Stimulated activated naive CD8-positive, alpha-beta T cell treated with anti-CD3 and anti-CD28 coated beads, Interleukin-15, amount 100 ng/mL, for 72 hours (primary cell): ENCODE results near the gene ALK.
A peak's percentile ranks its signal among the peaks of the same experiment; 100 is the strongest.

Experiments used
- ATAC-seq: fragments of 150-1000 bp; cut with Tn5 transposase; 2 replicates; pipeline ENCODE4 v1.10.0; 2021; ENCODE audit warnings: mild to moderate bottlenecking, moderate library complexity
- DNase-seq, 2 donors: peaks; one replicate each; pipeline ENCODE4 v3.0.0; 2021 to 2022
- H3K27ac Mint-ChIP-seq, 2 donors: one replicate each; pipeline ENCODE4 v1.8.0; 2022; ENCODE audit warnings: mild to moderate bottlenecking in 2 of 2, mixed read lengths in 2 of 2, moderate library complexity in 2 of 2
- H3K27me3 Mint-ChIP-seq: one replicate; pipeline ENCODE4 v1.8.0; 2022; ENCODE audit warnings: mixed read lengths
- H3K4me1 Mint-ChIP-seq: one replicate; pipeline ENCODE4 v1.8.0; 2022; ENCODE audit warnings: mild to moderate bottlenecking, mixed read lengths
- H3K4me3 Mint-ChIP-seq, 2 donors: one replicate each; pipeline ENCODE4 v1.8.0; 2022; ENCODE audit warnings: mild to moderate bottlenecking in 2 of 2, mixed read lengths in 2 of 2, moderate library complexity in 1 of 2
- H3K9me3 Mint-ChIP-seq, 2 donors: one replicate each; pipeline ENCODE4 v1.8.0; 2022; ENCODE audit warnings: mixed read lengths in 2 of 2

The ALK gene

DNA sequence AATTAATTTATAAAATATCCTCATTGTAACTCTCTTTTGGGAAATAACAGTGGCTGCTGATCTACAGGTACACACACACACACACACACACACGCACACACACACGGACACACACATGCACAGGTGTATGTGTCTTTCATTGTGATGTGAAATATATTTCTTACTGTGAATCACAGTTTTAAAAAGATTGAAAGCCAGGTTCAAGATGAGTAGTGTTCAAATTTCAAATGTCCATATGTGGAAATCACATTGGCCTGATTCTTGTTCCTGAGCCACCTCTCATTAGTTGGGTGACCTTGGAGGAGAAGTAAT lies 372.4 kb downstream of the ALK start:
- H3K4me1 Mint-ChIP-seq: no peaks in the 10 kb centered on the region
- no peak overlapping the region for H3K4me3 Mint-ChIP-seq
- ATAC-seq: no peak

DNA sequence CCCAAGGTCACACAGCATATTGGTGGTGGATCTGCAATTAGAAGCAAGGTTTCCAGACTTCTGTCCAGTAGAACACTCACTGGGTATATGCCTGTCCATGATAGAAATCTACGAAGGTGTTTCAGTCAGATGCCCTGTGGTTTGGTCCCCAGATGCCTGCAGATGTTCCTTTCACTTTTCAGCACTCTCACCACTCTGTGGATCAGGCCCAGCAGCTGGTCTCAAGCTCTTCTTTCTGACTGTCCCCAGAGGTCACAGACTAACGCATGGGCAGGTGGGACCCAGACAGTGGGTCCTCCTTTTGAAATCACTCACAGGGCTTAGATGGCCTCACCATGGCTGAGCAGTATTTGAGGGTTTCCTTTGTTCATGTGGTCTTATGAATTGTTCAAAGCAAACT lies 376.5 kb downstream of the ALK start:
- ATAC-seq: no peak
- peaks cover 19% of the 10 kb centered on the region for H3K27me3 Mint-ChIP-seq
- H3K27ac Mint-ChIP-seq: no peak overlapping the region
- H3K4me3 Mint-ChIP-seq: no peak overlapping the region
- no peaks in the 10 kb centered on the region for H3K9me3 Mint-ChIP-seq
- DNase-seq: no peak
- no peaks in the 10 kb centered on the region for H3K4me1 Mint-ChIP-seq

More for the DNA sequence above, 372.4 kb downstream of the ALK start:
- Mint-ChIP-seq H3K27me3 (peaks cover 26% of the 10 kb centered on the region), H3K9me3 (no peaks in the 10 kb centered on the region), H3K27ac (no peak overlapping the region)
- no peak for DNase-seq

DNA sequence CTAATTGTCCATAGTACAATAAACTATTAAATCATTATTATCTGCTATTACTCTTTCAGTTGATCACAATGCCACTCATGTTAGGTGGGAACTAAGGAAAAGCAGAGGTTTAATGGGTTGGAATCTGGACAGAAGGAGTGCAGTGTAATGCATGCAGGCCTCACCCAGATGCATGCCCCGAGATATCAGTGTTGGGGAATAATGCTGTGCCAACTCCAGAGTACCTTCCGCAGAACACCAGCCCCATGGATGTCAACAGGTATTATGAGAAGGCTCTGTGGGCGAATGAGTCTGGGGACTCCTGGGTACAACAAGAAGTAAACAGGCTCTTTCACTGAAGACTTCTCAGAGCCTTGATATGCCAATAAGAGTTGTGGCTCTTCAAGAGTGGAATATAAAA lies 377.4 kb downstream of the ALK start:
- H3K27me3 Mint-ChIP-seq: peaks cover 19% of the 10 kb centered on the region
- no peak for ATAC-seq

DNA sequence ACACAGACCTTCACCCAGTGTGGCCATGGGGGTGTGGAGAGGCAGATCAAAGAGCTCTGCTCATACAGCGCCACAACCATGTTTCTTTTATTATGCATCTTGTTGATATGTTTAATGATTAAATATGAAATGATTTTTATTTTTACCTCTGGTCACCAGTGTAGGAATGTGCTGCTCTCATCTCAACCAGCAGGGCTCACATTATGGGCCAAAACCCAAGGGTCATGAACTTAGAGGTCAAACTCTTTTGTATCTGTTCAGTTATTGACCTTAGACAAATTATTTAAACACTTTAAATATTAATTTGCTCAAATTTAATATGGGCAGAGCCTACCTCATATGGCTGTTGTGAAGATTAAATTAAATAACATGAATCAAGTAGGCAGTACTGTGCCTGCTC lies 386.2 kb downstream of the ALK start:
- H3K4me3 Mint-ChIP-seq: no peak overlapping the region
- H3K9me3 Mint-ChIP-seq: no peaks in the 10 kb centered on the region
- ATAC-seq (no peak), DNase-seq (no peak)
- no peak overlapping the region for H3K27ac Mint-ChIP-seq
- no peaks in the 10 kb centered on the region for H3K4me1 Mint-ChIP-seq
- H3K27me3 Mint-ChIP-seq: peaks cover 21% of the 10 kb centered on the region

More for the DNA sequence above, 377.4 kb downstream of the ALK start:
- DNase-seq: no peak
- Mint-ChIP-seq H3K4me3 (no peak overlapping the region), H3K4me1 (no peaks in the 10 kb centered on the region), H3K9me3 (no peaks in the 10 kb centered on the region), H3K27ac (no peak overlapping the region)

DNA sequence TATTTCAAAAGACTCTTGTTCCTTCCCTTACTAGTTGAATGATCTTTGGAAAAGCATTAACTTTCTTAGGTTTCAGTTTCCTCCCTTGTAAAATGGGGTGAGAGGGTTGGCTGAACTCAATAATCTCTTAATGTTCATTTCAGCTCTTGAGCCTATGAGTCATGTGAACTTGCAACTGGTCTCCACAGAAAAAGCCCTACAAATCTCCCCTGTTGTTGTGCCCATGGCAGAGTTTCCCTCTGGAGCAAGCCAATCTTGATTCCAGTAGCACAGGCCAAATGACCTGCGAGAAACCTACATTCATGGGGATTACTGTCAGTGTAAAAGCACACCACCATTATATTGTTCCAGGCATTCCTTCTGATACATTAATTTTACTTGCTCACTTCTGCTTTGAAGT lies 388.9 kb downstream of the ALK start:
- peaks cover 6% of the 10 kb centered on the region for H3K4me1 Mint-ChIP-seq
- no peaks in the 10 kb centered on the region for H3K9me3 Mint-ChIP-seq
- H3K4me3 Mint-ChIP-seq: no peak overlapping the region
- no peak overlapping the region for H3K27ac Mint-ChIP-seq
- DNase-seq (no peak), ATAC-seq (no peak)
- peaks cover 33% of the 10 kb centered on the region for H3K27me3 Mint-ChIP-seq

DNA sequence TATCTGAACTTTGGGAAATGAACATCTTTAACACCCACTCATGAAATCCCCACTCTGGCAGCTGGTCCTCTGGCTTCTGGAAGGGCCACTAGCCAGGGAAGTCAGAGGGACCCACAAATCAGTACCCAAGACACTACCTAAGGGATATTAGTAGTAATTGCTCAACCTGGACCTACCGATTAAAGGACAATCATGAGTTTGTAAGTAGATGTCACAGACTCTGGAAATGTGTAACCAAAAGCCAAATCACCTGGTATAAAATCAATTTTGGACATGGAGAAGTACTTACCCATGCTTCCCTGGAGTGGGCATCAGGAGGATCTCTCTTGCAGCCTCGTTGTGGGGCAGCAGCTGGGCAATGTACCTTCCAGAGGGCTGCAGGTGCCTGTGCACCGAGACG lies 389.8 kb downstream of the ALK start:
- H3K4me1 Mint-ChIP-seq: peaks cover 6% of the 10 kb centered on the region
- peaks cover 33% of the 10 kb centered on the region for H3K27me3 Mint-ChIP-seq
- ATAC-seq (no peak), DNase-seq (no peak)
- no peak overlapping the region for H3K4me3 Mint-ChIP-seq
- no peak overlapping the region for H3K27ac Mint-ChIP-seq
- no peaks in the 10 kb centered on the region for H3K9me3 Mint-ChIP-seq

DNA sequence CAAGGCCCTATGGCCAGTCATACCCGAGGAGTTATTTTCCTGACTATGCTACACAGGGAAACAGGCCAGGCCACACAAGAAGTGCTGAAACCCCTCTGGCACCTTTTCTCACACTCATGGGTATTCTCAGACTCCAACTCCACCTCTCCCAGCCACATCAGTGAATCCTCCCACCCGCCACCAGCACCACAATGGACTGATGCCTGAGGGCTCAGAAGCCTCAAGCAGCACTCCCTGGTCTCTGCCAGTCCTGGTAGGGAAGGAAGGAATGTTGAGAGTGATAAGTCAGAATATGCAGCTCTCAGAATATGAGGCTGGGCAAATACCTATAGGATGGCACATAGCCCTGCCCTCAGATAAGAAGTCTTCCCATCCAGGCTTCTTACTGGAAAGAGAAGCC lies 391.1 kb downstream of the ALK start:
- Mint-ChIP-seq H3K4me3 (no peak overlapping the region), H3K27me3 (peaks cover 33% of the 10 kb centered on the region)

DNA sequence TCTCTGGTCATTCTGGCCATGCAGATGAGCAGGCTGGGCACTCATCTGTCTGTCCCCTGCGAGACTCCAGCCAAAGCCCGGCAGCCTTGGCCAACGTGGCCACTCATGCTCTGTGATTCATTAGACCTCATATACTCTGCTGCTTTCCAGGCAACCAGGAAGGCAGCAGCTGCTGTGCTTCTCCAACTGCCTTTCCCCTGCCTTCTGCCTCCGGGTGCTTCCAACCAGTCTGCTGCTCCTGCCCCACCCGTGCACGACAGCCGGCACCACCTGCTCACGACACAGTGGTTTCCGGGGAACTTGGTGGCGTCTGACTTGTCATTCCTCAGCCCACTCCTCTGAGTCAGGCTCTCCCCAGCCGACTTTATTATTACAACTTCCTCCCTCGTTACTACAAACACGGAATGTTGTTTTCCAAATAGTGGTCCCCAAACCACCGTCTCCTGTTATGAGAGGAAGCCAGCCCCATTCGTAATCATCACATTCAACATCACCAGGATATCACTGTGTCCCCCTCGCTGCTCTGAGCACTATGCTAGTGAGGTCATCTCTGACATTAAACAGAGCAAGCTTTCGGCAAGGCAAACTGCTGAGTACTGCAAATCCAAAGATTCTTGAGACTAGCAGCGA lies 392.4 kb downstream of the ALK start:
- ATAC-seq (peak; percentile 62), DNase-seq (no peak)
- peaks cover 6% of the 10 kb centered on the region for H3K4me1 Mint-ChIP-seq
- peaks cover 33% of the 10 kb centered on the region for H3K27me3 Mint-ChIP-seq
- no peaks in the 10 kb centered on the region for H3K9me3 Mint-ChIP-seq
- peak overlapping the region in 1 of 2 donors; percentile 6 for H3K4me3 Mint-ChIP-seq
- peak overlapping the region in 1 of 2 donors; percentile 71 for H3K27ac Mint-ChIP-seq

More for the DNA sequence above, 391.1 kb downstream of the ALK start:
- H3K9me3 Mint-ChIP-seq: no peaks in the 10 kb centered on the region
- DNase-seq: no peak
- H3K4me1 Mint-ChIP-seq: peaks cover 6% of the 10 kb centered on the region
- ATAC-seq: no peak
- no peak overlapping the region for H3K27ac Mint-ChIP-seq

DNA sequence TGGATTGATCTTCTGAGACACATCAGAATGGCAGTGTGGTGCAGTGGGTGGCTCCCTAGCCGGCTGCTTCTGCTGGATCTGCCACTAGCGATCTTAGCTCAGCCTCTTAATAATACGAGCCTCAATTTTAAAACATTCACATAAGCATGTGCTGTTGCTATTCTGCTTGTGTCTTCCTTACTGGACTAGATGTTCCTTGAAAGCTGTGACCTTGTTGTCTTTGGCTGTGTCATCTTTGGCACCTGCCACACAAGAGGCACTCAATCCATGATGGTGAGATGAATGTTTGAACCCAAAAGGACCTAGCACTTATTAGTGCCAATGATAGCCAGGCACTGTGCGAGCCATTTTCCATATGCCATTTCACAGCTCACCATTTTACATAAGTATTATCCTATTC lies 393.0 kb downstream of the ALK start:
- no peak for DNase-seq
- no peak overlapping the region for H3K4me3 Mint-ChIP-seq
- no peak for ATAC-seq
- peaks cover 6% of the 10 kb centered on the region for H3K4me1 Mint-ChIP-seq
- H3K27ac Mint-ChIP-seq: no peak overlapping the region
- H3K9me3 Mint-ChIP-seq: no peaks in the 10 kb centered on the region
- peaks cover 33% of the 10 kb centered on the region for H3K27me3 Mint-ChIP-seq

DNA sequence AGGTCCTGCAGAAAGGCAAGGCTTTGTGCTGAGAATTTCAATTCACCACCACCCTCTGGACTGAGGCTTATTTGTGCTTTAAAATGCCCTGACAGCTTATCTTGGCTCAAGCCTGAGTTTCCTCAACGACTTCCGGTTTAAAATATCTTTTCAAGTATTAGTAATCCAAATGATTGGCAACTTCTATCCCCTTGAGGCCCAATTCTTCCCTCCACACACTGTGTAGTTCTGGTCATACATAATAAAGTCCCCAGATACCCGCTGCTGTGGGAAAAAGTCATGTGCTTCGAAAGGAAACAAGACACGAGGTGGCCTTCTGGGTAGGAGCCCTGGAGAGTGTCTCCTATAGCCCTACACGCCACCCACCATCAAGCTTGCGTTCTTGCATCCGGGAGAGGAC lies 393.4 kb downstream of the ALK start:
- ATAC-seq (no peak), DNase-seq (no peak)
- Mint-ChIP-seq H3K27me3 (peaks cover 33% of the 10 kb centered on the region), H3K9me3 (no peaks in the 10 kb centered on the region), H3K27ac (no peak overlapping the region), H3K4me1 (peaks cover 6% of the 10 kb centered on the region), H3K4me3 (no peak overlapping the region)

DNA sequence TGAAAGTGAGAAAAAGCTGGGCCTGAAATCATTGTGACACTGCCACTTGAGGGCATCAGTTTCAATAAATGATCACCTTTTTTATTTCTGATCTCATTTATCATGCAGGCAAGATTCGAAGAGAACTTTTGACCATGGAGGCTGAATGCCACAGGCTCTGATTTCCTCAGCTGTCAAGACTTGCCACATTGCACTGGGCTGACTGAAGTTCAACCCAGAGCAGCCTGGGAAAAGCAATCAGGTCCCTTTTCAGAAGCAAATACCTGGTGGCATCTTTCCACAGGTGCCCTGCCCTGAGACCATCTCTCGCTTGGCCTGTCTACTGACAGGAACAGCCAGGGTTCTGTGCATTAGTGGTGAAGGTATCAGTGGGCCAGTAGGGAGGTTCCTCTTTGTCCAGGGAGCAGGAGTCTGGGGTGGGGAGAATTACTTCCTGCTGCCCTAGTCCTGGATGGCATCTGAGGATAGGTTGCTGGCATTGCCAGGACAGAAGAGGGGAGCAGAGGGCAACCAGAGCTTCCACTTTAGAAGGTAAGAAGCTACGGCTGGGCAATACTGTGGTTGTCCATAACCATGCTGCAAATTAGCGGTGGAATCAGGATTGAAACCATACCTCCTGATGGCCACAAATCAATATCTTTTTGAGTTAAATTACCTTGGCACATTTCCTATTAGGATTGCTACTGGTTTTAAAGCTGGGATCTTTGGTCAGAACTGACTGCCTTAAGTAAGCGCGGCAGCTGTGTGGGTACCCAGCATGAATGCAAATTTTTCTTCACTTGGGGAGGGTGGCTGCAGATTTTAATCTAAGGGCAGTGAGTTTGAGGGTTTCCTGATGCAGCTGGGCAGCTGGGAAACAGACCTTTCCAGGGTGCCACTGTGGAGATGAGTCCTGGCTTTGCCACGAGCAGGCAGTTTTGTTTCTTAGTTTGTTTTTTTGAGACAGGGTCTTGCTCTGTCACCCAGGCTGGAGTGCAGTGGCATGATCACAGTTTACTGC lies 394.5 kb downstream of the ALK start:
- no peaks in the 10 kb centered on the region for H3K9me3 Mint-ChIP-seq
- ATAC-seq (no peak), DNase-seq (no peak)
- H3K27me3 Mint-ChIP-seq: peaks cover 36% of the 10 kb centered on the region
- H3K4me3 Mint-ChIP-seq: no peak overlapping the region
- no peak overlapping the region for H3K27ac Mint-ChIP-seq
- peaks cover 6% of the 10 kb centered on the region for H3K4me1 Mint-ChIP-seq

DNA sequence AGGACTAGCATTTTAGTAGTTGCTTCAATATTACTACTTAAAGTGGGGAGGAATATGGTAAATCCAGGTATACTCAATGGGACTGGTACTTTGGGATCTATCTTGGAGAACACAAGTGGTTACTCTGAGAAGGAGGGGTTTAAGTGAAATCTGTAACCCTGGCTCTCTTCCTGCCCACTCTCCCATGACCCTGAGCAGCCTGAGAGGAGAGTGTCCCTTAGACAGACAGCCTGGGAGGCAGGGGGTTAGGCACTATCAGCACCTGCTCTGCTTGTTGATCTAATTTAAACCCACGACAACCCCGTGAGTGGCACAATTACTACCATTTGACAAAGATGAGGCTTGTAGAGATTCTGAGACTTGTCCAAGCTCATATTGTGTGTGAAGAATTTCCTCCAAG lies 395.5 kb downstream of the ALK start:
- Mint-ChIP-seq H3K9me3 (no peaks in the 10 kb centered on the region), H3K27me3 (peaks cover 28% of the 10 kb centered on the region), H3K27ac (peak overlapping the region in 1 of 2 donors; percentile 46), H3K4me3 (no peak overlapping the region), H3K4me1 (peaks cover 6% of the 10 kb centered on the region)
- no peak for DNase-seq
- no peak for ATAC-seq

DNA sequence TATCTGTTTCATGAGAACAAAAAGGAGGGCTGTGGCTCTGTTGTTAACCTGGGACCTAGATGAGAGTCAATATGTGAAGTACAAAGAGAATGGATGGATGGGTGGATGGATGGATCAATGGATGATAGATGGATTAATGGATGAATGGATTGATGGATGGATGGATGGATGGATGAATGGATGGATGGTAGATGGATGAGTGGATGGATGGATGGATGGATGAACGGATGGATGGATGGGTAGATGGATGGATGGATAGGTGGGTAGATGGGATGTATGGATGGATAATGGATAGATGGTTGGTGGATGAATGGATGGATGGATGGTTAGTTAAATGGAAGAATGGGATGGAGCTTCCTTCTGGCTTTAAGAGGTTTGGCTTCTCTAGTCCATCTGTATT lies 396.7 kb downstream of the ALK start:
- H3K27me3 Mint-ChIP-seq: peaks cover 18% of the 10 kb centered on the region
- H3K4me3 Mint-ChIP-seq: no peak overlapping the region
- peaks cover 0 to 3% of the 10 kb centered on the region in 2 donors for H3K9me3 Mint-ChIP-seq

DNA sequence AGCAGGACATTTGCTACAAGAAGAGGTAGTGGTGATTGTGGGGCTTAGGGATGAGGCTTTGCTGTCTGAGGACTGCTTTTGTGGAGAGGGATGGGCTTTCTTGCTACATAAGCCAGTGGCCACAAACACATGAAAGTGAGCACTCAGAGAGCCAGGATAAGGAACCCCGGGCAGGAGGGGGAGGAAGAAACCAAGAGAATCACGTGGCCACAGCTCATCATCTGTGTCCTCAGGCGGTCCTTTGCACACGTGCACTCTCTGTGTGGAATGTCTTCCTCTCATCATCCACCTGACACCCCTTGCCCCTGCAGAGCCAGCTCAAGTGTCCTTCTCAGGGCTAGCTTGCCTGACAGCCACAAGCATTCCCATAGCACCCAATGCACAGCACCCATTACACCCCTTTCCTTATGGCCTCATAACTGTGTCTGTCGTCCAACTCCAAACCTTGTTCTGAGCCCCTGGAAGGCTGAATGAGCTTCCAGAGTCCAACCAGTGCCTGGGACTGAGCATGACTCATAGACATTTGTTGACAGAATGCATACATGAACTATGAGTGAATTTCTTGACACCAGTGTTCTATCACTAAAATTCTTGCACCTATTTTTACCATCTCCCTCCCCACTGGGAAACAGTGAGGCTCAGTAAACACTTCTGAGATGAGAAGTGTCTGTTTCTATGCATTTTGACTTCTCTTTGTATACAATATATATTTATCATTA lies 398.3 kb downstream of the ALK start:
- DNase-seq: no peak
- peaks cover 9% of the 10 kb centered on the region for H3K27me3 Mint-ChIP-seq
- H3K4me1 Mint-ChIP-seq: no peaks in the 10 kb centered on the region

More for the DNA sequence above, 396.7 kb downstream of the ALK start:
- peaks cover 6% of the 10 kb centered on the region for H3K4me1 Mint-ChIP-seq
- no peak for ATAC-seq
- H3K27ac Mint-ChIP-seq: no peak overlapping the region
- no peak for DNase-seq

DNA sequence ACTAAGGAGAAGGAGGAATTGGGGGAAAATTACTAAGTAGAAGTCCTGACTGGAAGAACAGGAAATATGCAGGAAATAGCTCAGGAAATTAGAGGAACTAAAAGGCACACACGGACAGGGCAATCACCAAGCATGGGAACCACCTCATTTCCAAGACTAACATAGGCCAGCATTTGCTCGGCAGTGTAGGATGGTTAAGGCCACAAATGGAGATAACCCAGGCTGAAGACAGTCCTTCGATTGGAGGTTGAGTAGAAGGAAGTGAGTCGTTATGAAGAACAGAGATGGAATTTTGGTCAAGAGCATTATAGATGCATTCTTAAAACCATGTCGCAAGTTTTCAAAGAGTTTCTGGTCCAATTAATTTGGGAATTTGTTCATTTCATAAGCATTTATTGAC lies 401.4 kb downstream of the ALK start:
- Mint-ChIP-seq H3K27ac (no peak overlapping the region), H3K27me3 (peaks cover 9% of the 10 kb centered on the region), H3K9me3 (peaks cover 3 to 6% of the 10 kb centered on the region in 2 donors), H3K4me3 (no peak overlapping the region), H3K4me1 (no peaks in the 10 kb centered on the region)
- ATAC-seq: no peak
- DNase-seq: no peak

More for the DNA sequence above, 398.3 kb downstream of the ALK start:
- H3K27ac Mint-ChIP-seq: peak overlapping the region in 1 of 2 donors; percentile 31
- H3K9me3 Mint-ChIP-seq: peaks cover 0 to 4% of the 10 kb centered on the region in 2 donors
- ATAC-seq: no peak
- no peak overlapping the region for H3K4me3 Mint-ChIP-seq
